ENCODE results near the gene FAM131C.
"Not testable (repeated sequence)": the region's sequence is repeated elsewhere in the genome, so short reads cannot be mapped to it uniquely, and the experiment has no call there.

The FAM131C gene, protein sequence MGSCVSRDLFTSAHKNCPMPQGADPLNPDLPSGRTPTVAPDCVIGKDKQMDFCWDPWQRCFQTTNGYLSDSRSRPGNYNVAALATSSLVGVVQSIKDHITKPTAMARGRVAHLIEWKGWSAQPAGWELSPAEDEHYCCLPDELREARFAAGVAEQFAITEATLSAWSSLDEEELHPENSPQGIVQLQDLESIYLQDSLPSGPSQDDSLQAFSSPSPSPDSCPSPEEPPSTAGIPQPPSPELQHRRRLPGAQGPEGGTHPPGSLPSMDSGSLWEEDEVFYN

DNA sequence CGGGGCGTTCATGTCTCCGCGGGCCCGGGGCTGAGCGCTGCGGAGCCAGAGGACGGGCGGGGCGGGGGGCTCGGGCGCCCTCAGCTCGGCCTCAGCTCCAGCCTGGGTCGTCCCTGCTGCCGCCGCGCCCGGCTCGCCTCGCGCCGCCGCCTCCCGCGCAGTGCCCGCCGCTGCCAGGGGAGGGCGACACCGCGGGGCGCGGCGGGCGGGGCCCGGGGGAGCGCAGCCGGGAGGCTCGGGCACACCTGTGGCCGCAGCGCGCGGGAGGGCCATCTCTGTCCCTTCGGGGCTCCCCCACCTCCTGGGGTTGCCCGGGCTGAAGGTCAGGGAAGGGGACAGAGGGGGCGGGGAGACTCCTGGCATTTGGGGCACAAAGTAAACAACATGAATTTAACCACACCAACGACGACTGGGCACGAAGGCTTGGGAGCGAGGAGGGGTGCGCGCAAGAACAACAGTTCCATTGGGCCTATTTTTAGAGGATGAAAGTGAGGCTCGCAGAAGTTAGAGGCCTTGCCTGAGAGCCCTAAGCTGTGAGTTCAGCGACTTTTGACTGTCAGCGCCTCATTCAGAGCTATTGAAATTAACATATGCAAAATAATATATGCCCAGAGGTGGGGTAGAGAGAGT lies at the start of gene FAM131C:
FAM131C (minus strand) TSS at position 162 of the 630 bp plus-strand sequence. CDS start 209 bp downstream, outside the sequence.
- DNase-seq = peak; percentile 39

DNA sequence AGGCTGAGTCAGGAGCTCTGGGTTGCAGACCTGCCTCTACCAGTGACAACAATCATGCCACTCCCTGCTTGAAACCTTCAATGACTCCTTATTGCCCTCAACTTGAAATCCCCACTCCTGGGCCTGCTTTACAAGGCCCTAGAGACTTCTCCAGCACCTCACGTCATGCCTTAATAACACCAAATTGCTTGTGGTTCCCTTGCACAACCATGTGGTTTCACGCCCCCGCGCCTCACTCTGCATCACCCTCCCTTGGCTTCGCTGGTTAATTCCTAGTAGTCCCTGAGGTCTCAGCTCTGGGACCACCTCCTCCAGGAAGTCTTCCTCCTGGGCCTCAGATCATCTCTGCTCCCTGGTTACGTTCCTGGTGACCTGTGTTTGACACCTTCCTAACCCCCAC lies 49.5 kb upstream of the FAM131C start:
- DNase-seq = peak; percentile 34

GRCh38 chr1:16122350-16122881 lies 49.0 kb upstream of the FAM131C start:
- no peak for DNase-seq

DNA sequence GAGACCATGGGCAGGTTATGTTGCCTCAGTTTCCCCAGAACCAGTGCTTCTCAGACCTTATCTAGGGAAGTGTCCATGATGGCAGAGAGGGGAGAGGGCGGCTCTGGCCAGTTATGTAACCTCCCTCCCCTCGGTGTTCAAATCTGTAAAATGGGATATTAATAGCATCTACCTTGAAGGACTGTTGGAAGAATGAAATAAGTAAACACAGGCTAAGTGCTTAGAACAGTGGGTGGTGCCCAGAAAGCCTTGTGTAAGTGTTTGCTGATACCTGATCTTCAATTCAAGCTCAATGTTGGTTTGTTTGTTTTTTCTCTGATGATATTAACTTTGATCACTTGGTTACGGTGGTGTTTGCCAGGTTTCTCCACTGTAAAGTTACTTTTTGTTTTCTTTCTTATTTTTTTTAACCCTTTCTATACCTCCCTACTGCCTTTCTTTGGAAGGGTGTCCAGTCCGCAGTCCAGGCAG lies 47.5 kb upstream of the FAM131C start:
- DNase-seq = no peak

DNA sequence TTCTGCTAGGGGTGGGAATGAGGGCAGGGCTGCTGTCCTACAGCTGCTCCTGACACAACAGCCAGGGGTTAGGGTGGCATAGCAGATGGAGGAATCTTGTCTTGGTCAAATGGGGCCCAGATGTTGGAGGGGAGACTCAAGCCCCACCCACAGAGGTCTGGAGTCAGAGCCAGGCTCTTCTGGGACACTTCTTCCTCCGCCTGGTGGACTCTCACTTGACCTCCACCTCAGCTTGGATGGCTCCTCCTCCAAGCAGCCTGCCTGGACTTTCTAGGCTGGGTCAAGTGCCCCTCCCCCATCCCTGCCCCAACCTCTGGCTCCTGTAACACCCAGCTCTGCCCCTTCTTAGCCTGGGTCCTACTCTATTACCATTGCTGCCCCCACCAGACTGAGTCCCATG lies 47.0 kb upstream of the FAM131C start:
- no peak for DNase-seq

GRCh38 chr1:16119926-16120325 lies 46.5 kb upstream of the FAM131C start:
- DNase-seq = no peak

DNA sequence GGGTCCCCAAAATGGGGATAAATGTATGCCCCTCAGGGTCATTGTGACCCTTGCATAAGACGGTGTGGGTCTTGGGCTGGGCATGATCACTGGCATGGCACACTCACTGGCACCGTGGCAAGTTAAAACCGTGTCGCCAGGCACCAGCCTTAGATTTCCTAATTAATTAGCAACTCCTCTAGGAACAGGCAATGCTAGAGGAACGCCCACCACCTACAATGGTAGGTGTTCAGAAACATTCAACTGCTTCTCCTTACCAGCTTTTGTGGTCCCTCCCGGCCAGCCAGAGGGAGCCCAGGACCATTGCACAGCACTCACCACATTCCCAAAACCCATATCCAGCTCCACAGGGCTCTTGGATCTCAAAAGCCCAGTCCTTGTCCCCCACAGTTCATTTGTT lies 46.1 kb upstream of the FAM131C start:
- DNase-seq = no peak

DNA sequence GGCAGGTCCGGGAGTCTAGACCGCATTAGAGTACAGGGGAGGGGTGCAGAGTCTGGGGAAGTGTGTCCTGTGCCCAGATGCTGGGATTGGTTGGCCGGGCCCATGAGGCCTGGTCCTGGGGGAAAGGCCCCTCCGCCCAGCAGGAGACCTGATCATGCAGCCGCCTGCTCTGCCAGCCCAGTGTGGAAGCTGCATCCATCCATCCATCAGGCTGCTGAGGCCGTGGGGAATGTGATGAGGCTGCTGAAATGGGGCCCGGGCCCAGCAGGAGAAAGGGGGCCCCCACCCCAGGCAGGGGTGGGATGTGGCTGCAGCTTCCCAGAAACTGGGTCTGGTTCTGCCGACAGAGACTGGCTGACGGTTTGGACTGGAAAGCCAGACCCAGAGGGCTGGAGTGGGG lies 45.3 kb upstream of the FAM131C start:
- DNase-seq = no peak

GRCh38 chr1:16117936-16118335 lies 44.5 kb upstream of the FAM131C start:
- no peak for DNase-seq

DNA sequence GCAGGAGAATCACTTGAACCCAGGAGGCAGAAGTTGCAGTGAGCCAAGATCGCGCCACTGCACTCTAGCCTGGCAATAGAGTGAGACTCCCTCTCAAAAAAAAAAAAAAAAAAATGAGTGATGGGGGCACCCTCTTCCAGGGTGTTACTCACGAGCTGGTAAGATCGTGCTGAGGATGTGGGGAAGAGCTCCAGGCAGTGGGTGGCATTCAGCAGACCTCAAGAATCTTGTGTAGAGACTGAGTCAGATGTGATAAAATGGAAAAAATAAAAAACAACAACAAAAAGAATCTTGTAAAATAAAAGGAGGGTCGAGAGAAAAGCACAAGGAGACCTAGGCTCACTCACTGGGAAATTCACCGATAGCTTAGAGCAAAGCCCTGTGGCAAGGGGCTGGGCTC lies 43.9 kb upstream of the FAM131C start:
- DNase-seq = no peak

GRCh38 chr1:16116625-16117024 lies 43.2 kb upstream of the FAM131C start:
- DNase-seq = no peak

- DNase-seq = no peak
Measured at GRCh38 chr1:16116002-16116401, 42.6 kb upstream of the FAM131C start.

DNA sequence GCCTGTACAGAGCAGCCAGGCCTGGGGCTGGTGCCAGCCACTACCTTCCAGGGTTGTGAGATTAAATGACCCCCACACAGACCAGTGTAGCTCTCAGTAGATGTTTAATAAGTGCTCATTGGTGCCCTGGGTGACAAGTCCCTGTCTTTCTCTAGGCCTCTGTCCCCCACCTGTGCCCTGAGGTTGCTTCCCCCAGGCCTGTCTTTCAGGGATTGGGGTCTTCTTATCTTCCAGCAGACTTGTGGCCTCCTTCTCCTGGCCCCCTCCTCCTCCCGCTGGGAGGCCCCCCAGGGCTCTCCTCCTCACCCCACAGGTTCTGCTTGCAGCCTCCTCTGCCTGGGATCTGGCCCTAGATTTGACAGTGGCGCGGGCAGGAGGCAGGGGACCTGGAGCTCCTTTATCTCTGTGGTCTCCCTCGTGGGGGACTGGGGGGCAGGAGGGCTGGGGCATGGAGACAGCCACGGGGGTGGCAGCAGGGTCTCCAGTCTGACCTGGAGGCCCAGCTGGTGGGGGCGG lies 42.1 kb upstream of the FAM131C start:
- no peak for DNase-seq

- no peak for DNase-seq
Measured at GRCh38 chr1:16114527-16115467, 41.3 kb upstream of the FAM131C start.

GRCh38 chr1:16112596-16113555 lies 39.4 kb upstream of the FAM131C start:
- no peak for DNase-seq

GRCh38 chr1:16111771-16112595 lies 38.5 kb upstream of the FAM131C start:
- no peak for DNase-seq

DNA sequence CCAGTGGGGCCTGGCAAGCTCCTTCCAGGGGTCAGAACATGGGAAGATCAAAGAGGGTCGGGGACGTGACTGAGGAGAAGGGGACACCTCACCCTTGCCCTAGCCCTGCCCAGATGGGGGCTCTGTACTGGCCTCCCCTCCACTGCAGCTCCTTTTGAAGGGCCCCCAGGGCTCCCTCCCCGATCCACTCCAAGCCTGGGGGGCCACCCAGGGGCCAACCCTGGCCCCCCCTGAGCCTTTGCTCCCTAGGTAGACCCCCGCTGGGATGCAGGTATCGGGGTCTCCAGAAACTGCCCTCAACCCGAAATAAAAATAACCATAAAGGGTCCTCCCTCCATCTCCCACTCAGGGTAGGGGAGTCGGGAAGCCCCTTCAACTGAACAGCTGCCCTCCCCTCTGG lies 37.4 kb upstream of the FAM131C start:
- no peak for DNase-seq

DNA sequence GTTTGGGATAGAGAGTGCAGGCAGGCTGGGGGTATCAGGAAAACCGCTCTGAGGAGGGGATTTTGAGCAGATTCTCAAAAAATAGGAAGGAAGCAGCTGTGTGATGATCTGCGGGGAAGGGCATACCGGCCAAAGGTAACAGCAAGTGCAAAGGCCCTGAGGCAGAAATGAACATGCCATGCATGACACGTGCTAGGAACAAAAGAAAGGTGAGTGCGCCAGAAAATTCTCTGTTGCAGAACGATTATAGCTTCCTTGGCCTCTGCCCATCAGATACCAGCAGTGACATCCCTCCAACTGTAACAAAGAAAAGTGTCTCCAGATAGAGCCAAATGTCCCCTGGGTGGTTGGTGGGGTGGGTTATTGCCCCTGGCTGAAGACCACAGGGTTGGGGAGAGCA lies 37.0 kb upstream of the FAM131C start:
- DNase-seq = no peak

DNA sequence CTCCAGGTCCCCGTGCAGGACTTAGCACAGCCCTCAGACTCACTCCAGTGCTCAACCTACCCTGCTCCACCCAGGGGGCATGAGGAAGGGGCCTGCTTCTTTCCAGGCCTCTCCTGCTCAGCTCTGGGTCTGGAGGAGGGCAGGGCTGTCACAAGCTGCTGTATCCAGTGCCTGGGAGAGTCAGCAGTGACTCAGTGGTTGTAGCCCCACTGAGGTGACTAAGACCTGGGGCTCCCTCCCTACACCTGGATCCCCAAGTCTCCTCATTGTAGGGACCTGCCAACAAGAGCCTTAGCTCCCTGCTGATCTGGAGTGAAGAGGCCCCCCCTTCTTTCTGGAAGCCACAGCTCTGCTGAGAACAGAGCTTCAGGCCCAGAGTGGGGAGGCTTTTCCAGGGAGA lies 36.1 kb upstream of the FAM131C start:
- DNase-seq = no peak

GRCh38 chr1:16107039-16107438 lies 33.6 kb upstream of the FAM131C start:
- DNase-seq = not testable (repeated sequence)

GRCh38 chr1:16101623-16102022 lies 28.2 kb upstream of the FAM131C start:
- no peak for DNase-seq
